ENCODE data around the gene SLCO4A1.

DNA sequence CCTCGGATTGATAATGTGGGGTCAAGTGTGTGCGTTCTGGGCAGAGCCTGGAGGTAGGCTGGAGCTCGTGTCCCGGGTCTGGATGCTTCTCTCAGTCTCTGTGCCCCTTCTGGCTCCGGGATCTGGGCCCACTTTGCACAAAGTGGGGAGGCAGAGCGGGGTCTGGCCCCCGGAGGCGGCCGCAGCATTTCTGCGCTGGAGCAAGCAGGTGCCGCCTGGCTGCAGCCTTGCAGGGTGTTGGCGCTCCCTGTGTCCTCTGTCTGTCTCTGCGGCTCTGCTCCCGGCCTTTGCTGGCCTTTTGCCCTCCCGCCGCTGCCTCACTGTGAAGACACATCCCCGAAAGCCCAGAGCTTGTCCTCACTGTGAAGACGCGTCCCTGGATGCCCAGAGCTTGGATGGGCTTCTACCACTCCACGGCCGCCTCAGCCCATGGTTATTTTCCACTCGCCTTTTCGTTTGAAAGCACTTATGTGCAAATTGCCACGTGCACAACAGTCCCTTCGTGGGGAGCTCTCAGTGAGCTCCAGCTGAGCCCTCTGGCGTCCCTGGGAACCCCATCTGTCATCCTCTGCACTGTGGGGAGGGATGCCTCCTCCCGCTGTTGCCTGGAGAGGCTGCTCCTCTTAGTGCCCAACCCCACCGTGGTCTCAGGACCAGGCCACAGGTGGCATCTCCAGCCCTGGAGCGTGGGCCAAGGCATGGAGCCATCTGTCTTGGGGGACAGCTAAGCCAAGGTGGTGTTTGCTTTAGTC lies 17.4 kb downstream of the SLCO4A1 start:
- TF ChIP-seq CTCF (conservative IDR thresholded peaks at IDR 0.05; ENCODE audit: low read depth, low read length) (no peak), EZH2 (IDR thresholded peaks at IDR 0.05; ENCODE audit: low read length, unreplicated experiment) (no peak), EZH2phosphoT487 (IDR thresholded peaks at IDR 0.05; ENCODE audit: borderline replicate concordance, low read length) (no peak)
